Activated CD4-positive, alpha-beta T cell treated with anti-CD3 and anti-CD28 coated beads for 4 hours (primary cell): Measurements from ENCODE around the gene CYSRT1.
A peak's percentile ranks its signal among the peaks of the same experiment; 100 is the strongest.

Source experiments
- DNase-seq, 2 donors: peaks; one replicate each; pipeline ENCODE4 v3.0.0-alpha.2; 2020

Gene CYSRT1

GRCh38 chr9:137191245-137191644, 33.7 kb upstream of the CYSRT1 start:
- DNase-seq, result no peak

- no peak for DNase-seq
Measured at GRCh38 chr9:137191691-137192447, 33.1 kb upstream of the CYSRT1 start.

DNA sequence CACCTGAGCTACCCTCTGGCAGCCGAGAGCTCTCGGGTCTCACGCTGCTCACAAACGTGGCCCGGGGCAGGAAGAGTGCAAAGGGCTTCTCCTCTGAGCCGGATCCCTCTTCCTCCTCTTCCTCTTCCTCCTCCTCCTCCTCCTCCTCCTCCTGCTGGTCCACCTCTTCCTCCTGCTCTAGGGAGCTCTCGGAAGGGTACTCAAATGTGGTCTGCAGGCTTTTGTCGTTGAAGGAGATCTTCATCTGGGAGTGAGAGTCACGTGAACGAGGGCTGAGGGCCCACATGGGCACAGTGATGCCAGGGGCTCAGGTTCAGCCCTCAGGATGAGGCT, 32.6 kb upstream of the CYSRT1 start:
- no peak for DNase-seq

DNA sequence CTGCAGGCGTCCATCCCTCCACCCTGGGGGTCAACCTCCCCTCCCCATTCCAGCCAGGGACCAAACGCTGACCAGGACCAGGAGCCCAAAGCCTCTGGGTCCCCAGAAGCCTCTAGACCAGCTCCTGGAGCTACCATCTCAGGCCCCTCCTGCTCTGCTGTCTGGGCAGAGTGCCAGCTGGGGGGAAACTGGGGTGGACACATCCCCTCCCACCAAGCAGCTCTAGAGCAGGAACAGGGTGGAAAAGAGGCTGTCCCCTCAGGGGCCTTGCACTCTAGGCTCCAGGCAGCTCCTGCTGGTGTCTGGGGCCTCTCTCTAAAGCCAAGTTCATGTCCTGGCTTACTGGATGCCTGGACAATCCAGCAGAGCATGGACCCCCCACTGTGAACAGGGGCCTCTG, 32.1 kb upstream of the CYSRT1 start:
- no peak for DNase-seq

GRCh38 chr9:137193771-137194170, 31.2 kb upstream of the CYSRT1 start:
- DNase-seq, result no peak

- no peak for DNase-seq
Measured at GRCh38 chr9:137194388-137194787, 30.6 kb upstream of the CYSRT1 start.

DNA sequence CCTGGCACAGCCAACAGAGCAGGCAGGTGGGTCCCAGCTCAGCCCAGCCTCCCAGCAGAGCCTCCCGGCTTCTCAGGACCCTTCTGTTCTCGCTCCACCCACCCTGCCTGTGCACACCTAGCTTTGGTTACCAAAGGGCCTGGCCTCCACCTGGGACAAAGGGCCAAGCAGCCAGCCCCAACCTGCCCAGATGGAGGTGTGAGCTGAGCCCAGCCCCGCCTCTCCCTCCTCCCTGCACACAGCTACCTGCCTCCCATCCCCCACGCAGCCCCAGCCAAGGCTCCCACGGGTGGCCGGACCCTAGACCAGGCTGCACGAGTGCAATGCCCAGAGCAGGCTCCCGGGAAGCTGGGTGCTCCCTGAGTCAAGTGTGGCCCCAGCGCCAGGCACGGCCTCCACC, 30.1 kb upstream of the CYSRT1 start:
- no peak for DNase-seq

- DNase-seq, result no peak
Measured at GRCh38 chr9:137195525-137196220, 29.3 kb upstream of the CYSRT1 start.

DNA sequence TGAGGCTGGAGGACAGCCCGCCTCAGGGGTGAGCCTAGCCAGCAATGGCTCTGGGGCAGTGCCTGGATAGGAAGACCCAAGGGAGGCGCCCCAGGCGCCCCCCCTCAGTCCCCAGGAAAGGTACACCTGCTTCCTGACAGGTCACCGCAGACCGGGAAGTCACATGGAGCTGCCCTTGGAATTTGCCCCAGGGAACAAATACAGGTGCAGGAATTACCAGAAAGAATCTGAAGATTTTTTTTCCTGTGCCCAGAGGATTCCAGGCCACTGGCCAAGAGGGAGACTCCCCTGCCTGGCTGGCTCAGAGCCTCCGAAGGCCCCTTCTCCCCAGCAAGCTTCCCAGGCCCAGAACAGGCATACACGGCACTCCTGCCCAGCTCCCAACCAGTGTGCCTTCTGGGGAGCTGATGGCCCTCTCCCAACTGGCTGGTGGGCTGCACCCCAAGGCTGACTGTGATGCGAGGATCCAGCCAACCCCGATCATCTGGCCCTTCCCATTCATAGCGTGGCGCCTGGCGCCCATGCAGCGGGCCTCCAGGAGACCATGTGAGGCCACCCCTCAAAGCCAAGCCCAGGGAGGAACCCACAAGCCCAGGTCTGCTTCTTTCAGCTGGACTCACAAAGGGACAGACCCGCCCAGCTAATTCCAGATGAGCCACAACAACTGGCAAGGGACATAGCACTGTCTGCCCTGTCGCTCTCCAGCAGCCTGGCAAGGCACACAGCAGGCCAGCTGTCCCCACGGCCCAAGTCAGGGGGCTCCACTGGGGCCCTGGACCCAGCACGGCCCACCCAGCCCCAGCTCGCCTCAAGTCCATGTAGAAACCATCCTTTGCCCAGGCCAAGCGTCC, 26.7 kb upstream of the CYSRT1 start:
- DNase-seq, result no peak

DNA sequence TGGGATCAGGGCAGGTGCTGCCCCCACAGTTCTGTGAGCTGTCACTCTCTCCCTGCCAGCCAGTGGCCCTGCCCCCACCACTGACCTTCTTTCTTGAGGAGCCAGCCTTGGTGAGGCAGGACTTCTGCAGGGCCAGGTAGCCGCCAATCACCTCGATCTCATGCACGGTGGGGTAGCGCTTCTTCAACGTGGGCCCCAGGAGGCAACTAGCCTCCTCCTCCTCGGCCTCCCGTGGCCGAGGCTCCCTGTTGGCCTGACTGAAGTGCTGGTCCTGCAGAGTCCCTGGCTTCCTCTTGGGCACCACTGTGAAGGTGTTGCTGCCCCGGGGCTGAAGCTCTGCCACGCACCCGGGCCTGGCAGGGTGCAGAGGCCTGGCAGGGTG, 26.1 kb upstream of the CYSRT1 start:
- DNase-seq, result no peak

DNA sequence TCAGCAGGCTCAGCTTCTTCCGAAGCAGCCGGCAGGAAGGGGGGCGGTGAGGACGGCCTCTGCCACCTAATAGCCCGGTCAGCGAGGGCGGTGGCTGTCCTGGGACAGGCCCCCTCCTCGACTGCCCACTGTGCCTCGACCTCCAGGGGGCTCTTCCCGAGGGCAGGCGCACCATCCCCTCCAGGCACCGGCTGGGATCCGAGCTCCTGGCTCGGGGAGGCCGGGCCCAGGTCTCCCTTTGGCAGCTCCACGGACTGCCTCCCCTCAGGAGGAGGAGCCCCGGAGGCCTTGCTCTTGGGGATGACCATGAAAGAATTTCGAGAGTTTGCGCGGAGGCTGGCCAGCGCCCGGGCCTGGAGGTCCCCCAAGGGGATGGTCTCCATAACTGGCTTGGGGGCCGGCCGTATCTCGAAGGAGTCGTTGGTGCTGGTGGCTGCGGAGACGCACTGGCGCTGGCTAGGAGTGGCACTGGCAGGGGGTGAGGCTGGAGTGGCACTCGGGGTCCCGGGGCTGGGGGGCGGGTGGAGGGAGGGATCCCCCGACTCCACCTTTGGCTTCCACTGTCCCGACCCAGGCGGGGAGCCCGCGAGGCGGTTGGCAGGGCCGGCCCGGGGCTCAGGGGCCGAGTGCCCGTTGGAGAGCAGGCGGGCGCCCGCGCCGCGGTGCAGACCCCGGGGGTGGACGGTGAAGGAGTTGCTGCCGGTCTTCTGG, 25.4 kb upstream of the CYSRT1 start:
- DNase-seq, result no peak

DNA sequence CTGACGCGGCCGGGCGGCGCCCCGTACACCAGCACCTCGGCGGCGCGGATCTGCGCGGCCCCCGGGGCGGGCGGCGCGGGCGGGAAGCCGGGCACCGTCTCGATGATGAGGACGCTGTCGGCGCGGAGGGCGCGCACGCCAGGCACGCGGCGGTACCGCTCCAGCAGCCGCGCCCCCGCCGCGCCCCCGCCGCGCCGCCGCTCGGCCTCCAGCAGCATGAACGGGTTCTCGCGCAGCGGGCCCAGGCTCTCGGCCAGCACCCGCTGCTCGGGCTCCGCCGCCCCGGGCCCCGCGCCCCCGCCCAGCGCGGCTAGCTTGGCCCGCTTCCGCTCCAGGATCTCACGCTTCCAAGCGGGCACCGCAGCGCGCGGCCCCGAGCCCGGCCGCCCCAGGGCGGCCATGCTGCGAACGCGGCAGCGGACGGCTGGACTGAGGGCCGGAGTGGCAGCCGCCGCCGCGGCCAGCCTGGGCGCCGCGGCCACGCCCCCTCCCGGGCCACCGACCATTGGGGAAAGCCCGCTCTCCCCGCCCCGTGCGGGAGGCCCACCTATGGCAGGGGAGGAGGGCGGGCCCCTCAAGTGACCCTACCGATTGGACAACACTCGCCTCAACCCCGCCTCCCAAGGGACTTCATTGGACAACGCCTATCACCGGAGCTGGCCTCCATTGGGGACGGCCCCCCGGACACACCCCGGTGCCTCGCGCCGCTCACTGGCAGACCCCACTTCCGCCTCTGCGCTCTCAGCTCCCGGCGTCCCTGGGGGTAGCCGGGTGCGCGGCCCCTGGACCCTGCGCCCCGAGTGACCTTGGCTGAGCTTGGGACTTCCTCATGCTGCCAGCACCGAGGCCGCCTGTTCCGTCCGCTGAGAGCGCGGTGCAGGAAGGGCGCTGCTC, 24.4 kb upstream of the CYSRT1 start, which contains the start of gene TPRN:
TPRN (minus strand) TSS at position 431 of the 894 bp plus-strand sequence; CDS start at position 401, 30 bp downstream.
- DNase-seq, result peak; percentile 99

DNA sequence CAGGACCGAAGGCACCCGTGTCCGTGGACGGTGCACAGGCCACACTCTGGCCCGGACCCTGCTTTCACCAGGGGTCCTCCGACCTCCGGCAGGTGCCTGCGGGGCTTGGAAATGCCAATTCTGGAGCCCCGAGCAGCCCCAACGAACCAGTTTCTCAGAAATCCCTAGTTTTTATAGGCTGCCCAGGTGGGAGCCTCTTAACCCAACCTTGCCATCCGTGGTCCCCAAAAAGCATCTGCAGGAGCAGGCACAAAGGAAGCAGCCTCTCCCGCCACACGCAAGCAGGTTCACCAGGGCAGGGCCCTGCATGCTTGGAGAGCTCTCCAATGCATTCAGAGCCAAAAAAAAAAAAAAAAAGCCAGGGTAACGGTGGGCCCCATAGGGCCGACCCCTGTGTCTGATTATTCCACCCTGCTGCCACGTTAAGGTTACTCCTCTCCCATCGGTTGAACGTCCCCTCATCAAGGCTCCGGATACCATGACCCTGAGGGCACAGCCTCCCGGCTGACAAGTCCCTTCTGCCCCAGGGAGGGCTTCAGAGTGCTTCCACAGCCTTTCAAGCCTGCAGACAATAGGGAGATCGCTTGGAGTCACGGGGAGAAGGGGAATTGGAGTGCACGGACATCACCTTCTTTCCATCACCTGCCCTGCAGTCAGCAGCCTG, 23.6 kb upstream of the CYSRT1 start:
- DNase-seq, result no peak

- DNase-seq, result no peak
Measured at GRCh38 chr9:137202966-137203365, 22.0 kb upstream of the CYSRT1 start.

- DNase-seq, result no peak
Measured at GRCh38 chr9:137204731-137205125, 20.2 kb upstream of the CYSRT1 start.

DNA sequence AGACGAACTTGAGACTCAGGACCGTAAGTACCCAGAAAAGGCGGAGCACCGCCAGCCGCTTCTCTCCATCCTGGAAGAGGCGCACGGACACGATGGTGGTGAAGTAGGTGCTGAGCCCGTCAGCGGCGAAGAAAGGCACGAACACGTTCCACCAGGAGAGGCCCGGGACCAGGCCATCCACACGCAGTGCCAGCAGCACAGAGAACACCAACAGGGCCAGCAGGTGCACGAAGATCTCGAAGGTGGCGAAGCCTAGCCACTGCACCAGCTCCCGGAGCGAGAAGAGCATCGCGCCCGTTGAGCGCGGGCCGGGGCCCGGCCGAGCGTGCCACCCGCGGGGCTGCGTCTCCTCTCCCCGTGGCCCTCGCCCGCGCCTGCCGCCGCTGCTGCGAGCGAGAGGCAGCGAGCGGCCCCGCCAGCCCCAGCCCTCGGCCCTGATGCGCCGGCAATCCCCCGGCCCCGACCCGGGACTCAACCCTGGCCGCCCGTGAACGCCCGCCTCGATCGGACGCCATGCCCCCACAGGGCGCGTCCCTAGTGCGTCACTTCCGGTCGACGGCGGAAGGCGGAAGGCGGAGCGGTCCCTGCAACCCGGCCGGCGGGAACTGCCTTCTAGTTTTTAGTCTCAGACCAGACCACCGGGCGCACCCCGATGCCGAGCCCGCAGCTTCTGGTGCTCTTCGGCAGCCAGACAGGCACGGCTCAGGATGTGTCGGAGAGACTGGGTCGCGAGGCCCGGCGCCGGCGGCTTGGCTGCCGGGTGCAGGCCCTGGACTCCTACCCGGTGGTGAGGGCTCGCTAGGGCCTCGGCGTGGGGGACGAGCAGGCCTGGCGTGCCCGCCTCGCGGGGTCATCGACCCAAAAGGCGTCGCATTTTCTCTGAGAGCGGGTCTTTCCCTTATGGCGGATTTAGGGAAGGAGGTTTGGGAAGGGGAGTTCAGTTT, 19.6 kb upstream of the CYSRT1 start, which contains the start of the genes NDOR1 and TMEM203:
NDOR1 (plus strand) TSS at position 575 of the 944 bp plus-strand sequence; CDS start at position 653, 78 bp downstream.
TMEM203 (minus strand) TSS at position 523 of the 944 bp plus-strand sequence; CDS start at position 289, 234 bp downstream.
- peak; percentile 89 to 91 for DNase-seq

- DNase-seq, result no peak
Measured at GRCh38 chr9:137206602-137207001, 18.4 kb upstream of the CYSRT1 start.

DNA sequence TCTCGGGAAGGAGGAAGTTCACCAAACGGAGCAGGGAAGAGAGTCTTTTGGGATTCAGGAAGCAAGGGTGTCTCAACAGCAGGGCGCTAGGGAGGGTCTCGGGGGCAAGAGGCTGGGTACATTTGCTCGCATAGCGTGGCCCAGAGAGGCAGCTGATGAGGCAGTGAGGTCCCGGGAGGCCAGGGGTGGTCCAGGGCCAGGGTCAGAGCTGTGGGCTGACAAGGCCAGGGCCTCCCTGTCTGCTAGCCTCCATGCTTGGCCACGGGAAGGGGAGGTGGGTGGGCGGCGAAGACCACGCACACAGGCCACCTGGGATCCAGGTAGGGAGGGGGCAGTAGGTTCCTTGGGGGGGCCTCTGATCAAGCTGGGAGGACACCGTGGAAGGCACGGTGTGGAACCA, 13.4 kb upstream of the CYSRT1 start:
- DNase-seq, result no peak

DNA sequence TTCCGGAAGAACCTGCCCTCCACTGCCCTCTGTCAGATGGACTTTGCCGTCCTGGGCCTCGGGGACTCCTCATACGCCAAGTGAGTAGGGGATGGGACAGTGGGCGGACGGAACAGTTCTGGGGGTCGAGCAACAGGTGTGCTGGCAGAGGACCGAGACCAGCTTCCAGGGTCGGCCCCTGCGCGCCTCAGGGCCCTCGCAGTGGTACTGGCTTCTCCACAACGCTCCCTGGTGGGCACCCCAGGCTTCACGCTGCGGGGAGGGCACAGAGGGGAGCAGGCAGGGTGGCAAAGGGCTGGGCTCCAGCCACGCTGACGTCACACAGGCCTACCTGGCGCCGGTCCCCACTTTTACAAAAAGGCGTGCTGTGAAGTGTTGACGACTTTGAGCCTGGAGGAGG, 12.5 kb upstream of the CYSRT1 start:
- DNase-seq, result no peak
